Duodenal mucosa (tissue), 2 donors: ENCODE measurements around the gene TMEM255B.

Experiments
- H3K27ac ChIP-seq: one replicate; pipeline ENCODE4 v1.7.0; 2013; ENCODE audit warnings: low read depth, low read length
- H3K27me3 ChIP-seq, 2 donors: one replicate each; pipeline ENCODE4 v1.7.0; 2013; ENCODE audit warnings: low read length in 2 of 2, control low read depth in 1 of 2; ENCODE audit not compliant: insufficient read depth in 2 of 2, control insufficient read depth in 1 of 2
- H3K36me3 ChIP-seq, 2 donors: one replicate each; pipeline ENCODE4 v1.7.0; 2013; ENCODE audit warnings: low read length in 2 of 2, control low read depth in 1 of 2; ENCODE audit not compliant: insufficient read depth in 2 of 2, control insufficient read depth in 1 of 2
- H3K4me1 ChIP-seq, 2 donors: one replicate each; pipeline ENCODE4 v1.7.0; 2013; ENCODE audit warnings: low read length in 2 of 2, control low read depth in 1 of 2; ENCODE audit not compliant: insufficient read depth in 2 of 2, control insufficient read depth in 1 of 2
- H3K4me3 ChIP-seq, 2 donors: one replicate each; pipeline ENCODE4 v1.7.0; 2013; ENCODE audit warnings: low read length in 2 of 2, low read depth in 1 of 2
- H3K9ac ChIP-seq, 2 donors: one replicate each; pipeline ENCODE4 v1.7.0; 2013; ENCODE audit warnings: low read length in 2 of 2, low read depth in 1 of 2
- H3K9me3 ChIP-seq, 2 donors: one replicate each; pipeline ENCODE4 v1.7.0; 2013; ENCODE audit warnings: low read length in 2 of 2, control low read depth in 1 of 2; ENCODE audit not compliant: control insufficient read depth in 1 of 2

The TMEM255B gene

GRCh38 chr13:113862931-113863523, 104.0 kb downstream of the TMEM255B start:
- Histone ChIP-seq H3K9me3 (no peaks in the 10 kb centered on the region), H3K27me3 (peaks cover 0 to 3% of the 10 kb centered on the region in 2 donors), H3K9ac (peak overlapping the region; percentile 29 to 64), H3K36me3 (peaks cover 0 to 14% of the 10 kb centered on the region in 2 donors), H3K4me3 (peak overlapping the region; percentile 75), H3K4me1 (peaks cover 44 to 54% of the 10 kb centered on the region in 2 donors), H3K27ac (peak overlapping the region; percentile 66)

- peak within 1 kb of the TSS; percentile 64 to 65 for H3K9ac ChIP-seq
- no peaks in the 10 kb centered on the region for H3K9me3 ChIP-seq
- H3K27me3 ChIP-seq, result peaks cover 0 to 3% of the 10 kb centered on the region in 2 donors
- H3K4me1 ChIP-seq, result peaks cover 40 to 47% of the 10 kb centered on the region in 2 donors
- H3K27ac ChIP-seq, result peak within 1 kb of the TSS; percentile 66
- peak within 1 kb of the TSS; percentile 79 to 85 for H3K4me3 ChIP-seq
- H3K36me3 ChIP-seq, result peaks cover 0 to 8% of the 10 kb centered on the region in 2 donors
Measured at GRCh38 chr13:113863524-113864272, 104.7 kb downstream of the TMEM255B start, which contains the start of gene GAS6. Gene GAS6 (minus strand): TSS chr13:113864076. CDS start chr13:113863920, 156 bp downstream.

GRCh38 chr13:113864273-113864890, 105.4 kb downstream of the TMEM255B start:
- peaks cover 0 to 3% of the 10 kb centered on the region in 2 donors for H3K27me3 ChIP-seq
- peaks cover 0 to 2% of the 10 kb centered on the region in 2 donors for H3K36me3 ChIP-seq
- H3K27ac ChIP-seq, result no peak overlapping the region
- peak overlapping the region; percentile 60 to 65 for H3K9ac ChIP-seq
- no peaks in the 10 kb centered on the region for H3K9me3 ChIP-seq
- H3K4me1 ChIP-seq, result peaks cover 37 to 40% of the 10 kb centered on the region in 2 donors
- peak overlapping the region; percentile 79 to 85 for H3K4me3 ChIP-seq

GRCh38 chr13:113865427-113865826, 106.4 kb downstream of the TMEM255B start:
- no peaks in the 10 kb centered on the region for H3K36me3 ChIP-seq
- H3K4me3 ChIP-seq, result no peak overlapping the region
- H3K27ac ChIP-seq, result no peak overlapping the region
- H3K9me3 ChIP-seq, result no peaks in the 10 kb centered on the region
- peaks cover 0 to 3% of the 10 kb centered on the region in 2 donors for H3K27me3 ChIP-seq
- H3K4me1 ChIP-seq, result peaks cover 27 to 30% of the 10 kb centered on the region in 2 donors
- H3K9ac ChIP-seq, result no peak overlapping the region
